GM19438 (cell line): ENCODE measurements around the gene RAB13.

Experiments used
- ATAC-seq: cut with Tn5 transposase; IDR thresholded peaks from one replicate; pipeline ENCODE4 v1.9.1; 2021; ENCODE audit warnings: low read depth; ENCODE audit not compliant: unreplicated experiment

RAB13 gene

DNA sequence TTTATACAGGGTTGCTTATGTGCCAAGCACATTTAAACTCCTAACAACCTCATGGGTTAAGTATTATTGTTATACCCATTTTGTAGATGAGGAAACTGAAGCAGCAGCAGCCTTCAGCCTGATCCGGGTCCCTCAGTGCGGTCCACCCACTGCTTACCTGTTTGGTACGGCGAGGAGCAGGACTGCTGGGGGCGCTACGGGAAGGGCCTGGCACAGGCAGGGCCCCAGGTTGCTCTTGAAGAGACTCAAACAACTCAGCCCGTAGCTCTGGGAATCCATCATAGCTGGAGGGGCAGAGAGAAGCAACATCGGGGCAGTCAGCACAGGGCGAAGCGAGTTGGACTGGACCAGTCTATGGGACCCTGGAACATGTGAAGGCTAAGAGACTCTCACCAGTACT, 48.8 kb downstream of the RAB13 start:
- ATAC-seq = no peak

DNA sequence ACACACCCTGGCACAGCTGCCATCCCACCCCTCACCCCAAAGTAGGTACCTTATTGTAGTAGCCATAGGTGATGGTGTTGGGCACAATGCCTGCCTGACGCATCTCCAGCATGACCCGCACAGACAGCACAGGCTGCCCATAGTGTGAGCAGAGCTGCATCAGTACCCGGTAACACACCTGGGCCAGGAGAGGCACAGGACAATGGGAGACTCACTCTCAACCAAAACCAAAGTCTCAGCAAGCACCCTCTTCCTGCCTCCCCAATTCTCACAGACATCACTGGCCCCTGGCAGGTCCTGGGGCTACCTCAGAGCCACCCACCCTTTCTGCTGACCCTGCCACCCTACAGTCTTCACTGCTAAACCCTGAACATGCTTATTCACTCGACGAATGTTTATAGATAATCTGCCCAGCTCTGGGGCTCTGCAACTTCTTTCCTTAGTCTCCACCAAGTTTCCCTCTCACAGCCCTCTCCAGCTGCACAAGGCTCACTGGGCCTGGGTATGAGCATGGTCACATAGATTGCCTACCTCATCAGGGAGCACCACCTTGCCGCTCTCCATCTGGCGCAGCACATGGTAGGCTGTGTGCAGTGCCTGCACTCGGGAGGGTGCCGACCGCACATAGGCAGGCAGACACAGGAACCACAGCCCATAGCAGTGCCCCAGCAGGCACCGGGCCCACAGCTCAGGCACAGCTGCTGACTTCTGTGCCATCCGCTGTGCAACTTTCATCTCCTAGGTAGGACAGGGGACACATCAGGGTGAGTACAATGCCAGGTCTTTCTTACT, 49.9 kb downstream of the RAB13 start:
- no peak for ATAC-seq

DNA sequence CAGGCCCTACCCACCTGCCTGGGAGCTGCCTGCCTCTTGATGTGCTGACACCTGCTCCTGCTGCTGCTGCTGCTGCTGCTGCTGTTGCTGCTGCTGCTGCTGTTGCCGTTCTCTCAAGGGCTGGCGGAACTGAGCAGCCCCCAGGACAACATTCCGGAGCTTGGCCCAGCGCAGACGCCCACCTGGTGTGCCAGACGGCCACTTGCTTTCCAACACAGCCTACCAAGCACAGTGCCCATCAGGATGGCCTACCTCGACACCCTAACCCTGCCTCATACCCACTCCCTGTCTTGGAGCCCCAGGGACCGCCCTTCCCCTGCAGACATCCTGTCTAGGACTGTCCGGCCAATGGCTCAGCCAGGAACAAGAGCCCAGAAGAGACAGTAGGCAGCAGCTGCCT, 51.4 kb downstream of the RAB13 start:
- no peak for ATAC-seq

DNA sequence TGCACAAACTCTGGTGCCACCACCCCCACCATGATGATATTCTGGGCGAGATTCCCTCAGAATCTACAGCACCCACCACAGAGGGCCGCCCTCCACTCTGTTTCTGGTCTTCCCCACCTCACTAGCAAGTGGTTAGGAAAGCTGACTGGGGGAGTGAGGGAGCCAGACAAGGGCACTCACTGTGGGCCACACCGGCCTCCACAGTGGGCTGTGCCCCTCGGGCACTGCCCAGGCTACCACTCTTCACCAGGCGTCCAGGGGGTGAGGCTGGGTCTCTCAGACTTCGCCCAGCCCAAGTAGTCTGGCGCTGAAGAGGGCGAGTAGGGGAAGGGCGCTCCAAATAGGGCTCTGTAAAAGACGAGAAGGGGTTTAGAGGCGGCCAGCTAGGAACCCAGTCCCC, 52.2 kb downstream of the RAB13 start:
- ATAC-seq = no peak

DNA sequence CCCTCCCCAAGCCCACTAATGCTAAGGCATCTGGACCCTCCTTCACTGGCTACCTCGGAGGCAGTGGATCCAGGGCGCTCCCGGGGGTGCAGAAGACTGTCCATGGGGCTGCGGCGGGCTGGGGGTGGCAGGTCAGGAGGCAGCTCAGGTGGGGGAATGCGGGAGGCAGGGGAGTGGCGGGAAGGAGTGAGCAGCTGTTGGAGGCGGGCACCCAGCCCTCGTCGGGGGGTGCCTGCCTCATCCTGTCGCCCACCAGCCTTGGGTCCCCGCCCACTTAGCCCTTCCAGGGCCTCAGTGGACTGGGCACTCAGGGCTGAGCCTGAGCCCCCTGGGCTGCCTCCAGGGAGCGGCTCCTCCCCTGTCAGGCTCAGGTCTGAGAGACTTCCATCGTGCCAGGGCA, 52.7 kb downstream of the RAB13 start:
- ATAC-seq = no peak

DNA sequence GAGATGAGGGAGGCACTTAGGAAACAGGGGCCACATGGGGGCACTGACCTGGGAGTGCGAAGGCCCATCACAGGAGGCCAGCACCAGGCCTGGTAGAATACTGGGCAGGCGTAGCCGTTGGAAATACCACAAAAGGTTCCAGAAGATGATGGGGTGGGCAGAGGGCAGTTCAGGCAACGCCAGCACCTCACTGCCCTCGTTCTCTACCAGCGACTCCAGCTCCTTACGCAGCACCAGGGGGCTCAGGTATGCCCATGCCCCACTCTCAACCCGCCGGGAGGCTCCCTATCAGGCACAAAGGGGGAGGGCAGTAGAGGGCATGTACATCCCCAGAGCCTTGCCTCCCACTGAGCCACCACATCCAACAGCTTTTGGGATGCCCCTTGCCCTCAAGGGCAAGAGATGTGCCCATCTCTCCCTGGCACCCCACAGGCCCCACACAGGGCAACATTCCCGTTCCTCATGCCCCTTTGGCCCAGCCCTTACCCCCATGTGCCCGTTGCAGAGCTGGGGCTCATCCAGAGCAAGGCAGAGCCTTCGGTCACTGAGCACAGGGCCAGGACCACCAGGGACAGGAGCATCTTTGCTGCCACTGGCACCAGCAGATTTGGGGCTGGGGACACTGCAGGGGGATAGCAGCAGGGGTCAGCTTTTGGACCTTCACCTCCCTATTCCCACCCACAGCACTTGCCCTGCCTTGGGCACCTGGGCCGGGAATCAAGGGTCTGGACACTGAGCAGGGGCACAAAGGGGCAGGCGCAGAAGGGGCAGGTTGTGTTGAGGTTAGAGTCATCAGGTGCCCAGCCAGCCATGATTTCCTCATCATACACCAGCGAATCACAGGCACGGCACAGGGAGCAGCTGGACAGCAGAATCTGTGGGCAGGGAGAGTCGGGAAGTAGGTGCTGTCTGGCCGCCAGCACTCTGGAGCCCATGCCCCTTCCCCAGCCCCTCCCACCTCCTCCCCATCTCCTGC, 53.7 kb downstream of the RAB13 start:
- ATAC-seq = no peak
